Measurements from ENCODE around the gene TBX4.

TBX4 gene

DNA sequence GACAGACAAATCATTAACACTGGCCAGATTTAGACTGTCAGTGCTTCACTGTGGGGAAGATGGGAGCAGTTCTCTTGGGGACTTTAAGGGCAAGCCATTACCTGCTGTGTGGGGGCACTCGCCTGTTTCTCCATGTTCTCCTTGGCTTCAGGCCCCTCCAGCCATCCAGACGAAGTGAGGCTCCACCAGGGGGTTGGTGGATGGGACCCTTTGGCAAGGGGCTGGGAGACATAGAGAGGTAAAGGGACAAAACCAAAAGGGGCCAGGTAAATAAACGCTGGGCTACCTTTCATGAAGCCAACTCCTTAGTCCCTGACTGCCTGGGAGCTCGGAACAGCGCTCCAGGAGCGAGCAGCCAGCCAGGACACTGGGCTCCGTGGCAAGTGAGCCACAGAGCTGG lies 14.0 kb downstream of the TBX4 start:
- no peak for FAIRE-seq
- DNase-seq (ENCODE audit: insufficient read length, low spot score): no peak
- no peak for TF ChIP-seq POLR2A (IDR thresholded peaks at IDR 0.05; ENCODE audit: low read depth, low read length)

DNA sequence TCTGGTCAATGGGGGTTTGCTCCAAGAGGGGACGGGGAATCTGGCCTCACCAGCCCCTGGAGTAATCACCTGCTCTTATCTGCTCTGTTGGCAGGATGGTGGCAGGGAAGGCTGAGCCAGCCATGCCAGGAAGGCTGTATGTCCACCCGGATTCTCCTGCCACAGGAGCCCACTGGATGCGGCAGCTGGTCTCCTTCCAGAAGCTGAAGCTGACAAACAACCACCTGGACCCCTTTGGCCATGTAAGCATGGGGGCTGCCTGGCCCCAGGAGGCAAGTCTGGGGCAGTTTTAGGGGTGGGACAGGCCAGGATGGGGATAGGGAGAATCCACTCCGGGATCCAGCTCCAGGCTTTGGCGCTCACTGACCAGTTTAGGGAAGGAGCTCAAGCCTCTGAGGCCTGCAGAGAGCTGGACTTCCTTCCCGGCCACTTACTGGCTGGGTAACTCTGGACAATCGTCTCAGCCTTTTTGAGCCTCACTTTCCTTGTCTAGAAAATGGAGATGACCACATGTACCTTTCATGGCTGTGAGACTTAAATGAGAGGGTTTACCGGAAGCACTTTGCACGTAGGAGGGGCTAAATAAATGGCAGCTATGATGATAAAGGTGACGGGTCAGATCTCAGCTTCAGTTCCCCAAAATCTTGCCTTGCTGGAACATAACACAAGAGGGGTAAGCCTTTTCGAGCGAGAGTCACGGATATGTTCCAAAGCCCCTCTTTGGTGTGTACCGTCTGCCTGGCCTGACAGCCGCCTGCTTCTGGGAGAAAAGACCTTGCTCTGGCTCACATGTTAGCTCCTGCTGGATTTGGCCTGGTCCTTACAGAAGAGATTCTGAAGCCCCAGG lies 15.4 kb downstream of the TBX4 start:
- peak; percentile 79 for DNase-seq (ENCODE audit: insufficient read length, low spot score)
- FAIRE-seq: no peak
- no peak for TF ChIP-seq POLR2A (IDR thresholded peaks at IDR 0.05; ENCODE audit: low read depth, low read length)

DNA sequence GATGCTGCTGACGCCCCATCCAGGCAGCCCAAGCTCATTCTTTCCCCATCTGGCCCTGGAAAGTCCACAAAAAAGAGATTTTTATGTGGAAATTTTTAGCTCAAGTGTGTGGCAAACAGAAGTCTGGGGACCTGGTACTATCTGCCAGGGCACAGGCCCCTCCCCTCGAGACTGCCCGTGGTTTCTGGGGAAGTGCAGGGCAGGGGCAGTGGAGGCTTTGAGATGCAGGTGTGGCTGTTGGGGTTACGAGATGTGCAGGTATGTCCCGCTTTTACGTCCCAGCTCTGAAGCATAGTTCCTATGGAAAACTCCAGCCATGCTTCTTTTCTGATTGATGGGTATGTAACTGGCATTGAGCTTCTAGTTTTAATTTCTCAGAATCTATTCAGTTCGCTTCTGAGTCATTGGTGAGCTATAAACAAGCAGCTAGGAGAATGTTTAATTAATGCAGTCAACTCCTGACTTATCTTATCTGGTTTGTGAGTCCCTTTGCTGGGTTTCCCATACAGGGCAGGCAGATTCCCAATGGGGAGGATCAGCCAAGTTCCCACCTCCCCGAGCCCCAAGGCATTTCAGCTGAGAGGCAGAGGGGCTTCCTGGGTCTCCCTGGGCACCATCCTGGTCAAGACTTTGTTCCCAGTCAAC lies 16.2 kb downstream of the TBX4 start:
- FAIRE-seq: no peak
- TF ChIP-seq POLR2A (IDR thresholded peaks at IDR 0.05; ENCODE audit: low read depth, low read length): no peak
- no peak for DNase-seq (ENCODE audit: insufficient read length, low spot score)

DNA sequence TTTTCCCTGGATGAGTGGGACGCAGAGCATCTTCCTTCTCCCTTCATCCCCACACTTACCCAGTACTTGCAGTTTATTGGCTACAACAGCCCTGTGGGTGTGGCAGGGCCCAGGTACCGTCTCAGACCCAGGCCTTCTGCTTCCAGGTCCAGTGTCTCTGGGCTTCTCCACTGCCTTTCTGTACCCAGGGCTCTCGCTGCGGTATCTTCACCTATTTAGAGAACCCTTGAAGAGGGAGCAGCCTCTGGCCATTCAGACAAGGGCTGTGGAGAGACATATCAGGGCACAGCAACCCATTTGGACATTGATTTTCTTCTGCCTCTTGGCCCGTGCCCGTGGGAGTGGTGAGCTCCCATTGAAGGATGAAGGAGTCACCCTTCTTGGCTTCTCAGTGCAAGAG lies 17.3 kb downstream of the TBX4 start:
- DNase-seq (ENCODE audit: insufficient read length, low spot score) (no peak), FAIRE-seq (no peak)
- TF ChIP-seq POLR2A (IDR thresholded peaks at IDR 0.05; ENCODE audit: low read depth, low read length): no peak

DNA sequence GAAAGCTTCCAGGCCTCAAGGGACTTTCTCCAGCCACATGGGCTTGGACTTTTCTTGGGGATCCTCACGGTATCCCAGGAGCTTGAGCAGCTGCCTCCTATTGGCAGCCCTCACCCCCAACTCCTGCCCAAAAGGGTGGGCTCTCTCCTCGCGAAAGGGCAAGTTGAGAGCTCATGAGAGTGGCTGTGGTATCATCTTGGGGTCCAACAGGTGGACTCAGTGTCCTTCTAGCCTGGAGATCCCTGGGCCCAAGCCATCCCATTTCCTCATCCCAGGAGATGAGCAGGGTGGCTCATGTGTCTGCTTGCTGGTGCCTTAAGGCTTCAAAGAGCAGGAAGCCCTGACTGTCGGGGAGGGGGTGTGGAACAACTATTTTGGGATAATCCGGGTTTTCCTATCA lies 17.7 kb downstream of the TBX4 start:
- FAIRE-seq (no peak), DNase-seq (ENCODE audit: insufficient read length, low spot score) (no peak)
- no peak for TF ChIP-seq POLR2A (IDR thresholded peaks at IDR 0.05; ENCODE audit: low read depth, low read length)

DNA sequence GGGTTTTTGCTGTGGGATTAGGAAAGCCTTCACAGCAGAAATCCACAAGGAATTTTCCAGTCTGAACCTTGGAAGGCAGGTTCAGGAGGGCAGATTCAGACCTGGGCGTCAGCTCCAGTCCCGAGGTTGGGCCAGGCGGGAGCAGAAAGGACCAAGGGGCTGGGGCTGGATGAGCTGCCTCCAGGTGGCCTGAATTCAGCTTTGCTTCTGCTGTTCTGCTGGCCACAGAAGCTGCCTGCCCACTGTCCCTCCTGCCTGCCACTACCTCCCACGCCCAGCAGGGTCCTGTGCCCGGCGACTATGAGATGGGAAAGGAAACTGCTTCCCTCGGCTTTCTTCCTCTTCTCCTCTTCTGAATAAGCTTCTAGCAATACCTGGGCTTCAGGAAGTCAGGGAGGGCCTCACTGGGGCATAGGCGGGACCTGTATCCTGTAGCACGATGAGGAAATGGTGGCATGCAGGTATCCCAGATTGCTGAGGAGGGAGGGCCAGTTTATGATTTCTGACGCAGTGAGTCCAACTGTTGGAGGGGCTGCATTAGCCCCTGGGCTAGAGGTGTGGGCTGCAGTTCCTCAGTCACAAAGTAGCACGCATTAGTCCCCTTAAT lies 18.4 kb downstream of the TBX4 start:
- no peak for TF ChIP-seq POLR2A (IDR thresholded peaks at IDR 0.05; ENCODE audit: low read depth, low read length)
- DNase-seq (ENCODE audit: insufficient read length, low spot score) (no peak), FAIRE-seq (no peak)

DNA sequence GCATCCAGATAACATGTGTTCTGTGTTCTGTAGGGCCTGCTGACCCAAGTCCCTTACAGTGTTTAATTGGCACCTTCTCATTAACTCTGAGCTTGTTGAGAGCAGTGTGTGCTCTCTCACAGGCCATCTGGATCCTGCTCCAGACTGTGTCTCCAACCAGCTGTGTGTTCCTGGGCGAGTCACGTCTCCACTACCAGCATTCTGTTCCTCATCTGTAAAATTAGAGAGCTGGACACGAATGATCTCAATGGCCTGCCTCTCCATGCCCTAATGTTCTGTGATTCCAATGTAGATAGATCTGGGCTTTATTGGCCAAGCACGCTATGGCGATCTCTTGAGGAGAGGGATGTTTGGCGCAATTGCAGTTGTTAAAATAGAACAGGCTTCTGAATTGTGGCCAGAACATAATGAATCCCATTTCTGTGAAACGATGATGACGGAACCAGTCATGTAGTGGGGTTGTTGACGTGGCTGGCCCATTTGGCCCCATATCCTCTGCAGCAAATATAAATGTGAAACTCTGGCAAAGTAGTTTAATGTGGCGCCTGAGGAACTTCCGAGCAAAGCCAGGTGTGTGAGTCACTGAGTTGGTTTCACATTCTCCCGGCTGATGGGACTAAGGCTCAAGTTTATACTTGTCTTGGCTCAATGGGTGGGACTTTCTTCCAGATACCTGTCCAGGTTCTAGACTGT lies 22.2 kb downstream of the TBX4 start:
- DNase-seq (ENCODE audit: insufficient read length, low spot score) (no peak), FAIRE-seq (no peak)
- no peak for TF ChIP-seq POLR2A (IDR thresholded peaks at IDR 0.05; ENCODE audit: low read depth, low read length)

DNA sequence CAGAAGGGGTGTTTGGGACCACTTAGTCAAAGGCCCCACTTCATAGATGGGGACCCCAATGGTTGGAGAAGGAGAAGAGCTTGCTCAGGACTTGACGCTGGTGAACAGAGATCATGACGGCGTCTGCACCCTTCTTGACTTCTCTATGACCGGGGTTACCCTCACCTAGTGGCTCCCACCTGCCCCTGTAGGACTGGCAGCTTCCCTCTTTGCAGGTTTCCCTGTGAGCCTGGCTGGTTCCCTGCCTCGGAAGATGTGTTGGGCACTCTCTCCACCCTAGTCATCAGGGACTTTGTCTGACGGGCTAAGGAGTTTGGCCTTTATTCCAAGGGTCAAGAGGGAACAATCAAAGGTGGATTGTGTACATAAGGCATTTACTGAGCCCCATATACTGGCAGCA lies 22.7 kb downstream of the TBX4 start:
- DNase-seq (ENCODE audit: insufficient read length, low spot score) (no peak), FAIRE-seq (no peak)
- no peak for TF ChIP-seq POLR2A (IDR thresholded peaks at IDR 0.05; ENCODE audit: low read depth, low read length)

DNA sequence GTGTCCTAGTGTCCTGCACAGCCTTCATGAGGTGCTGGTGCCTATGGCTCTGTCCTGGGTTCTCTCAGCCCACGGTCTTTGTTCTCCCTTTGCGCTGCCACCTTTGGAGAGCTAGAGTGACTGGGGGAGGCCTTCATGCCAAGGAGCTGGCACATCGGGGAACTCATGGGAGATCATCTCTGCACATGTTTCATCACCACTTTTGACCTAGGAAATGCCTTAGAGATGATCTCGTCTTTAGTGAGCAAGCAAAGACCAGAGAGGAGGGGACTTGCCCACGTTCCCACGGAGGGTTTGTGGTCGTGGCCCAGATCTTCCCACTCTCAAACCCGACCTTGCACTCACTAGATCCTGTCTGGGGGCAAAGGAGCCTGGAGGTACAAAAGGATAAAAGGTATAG lies 23.5 kb downstream of the TBX4 start:
- DNase-seq (ENCODE audit: insufficient read length, low spot score) (no peak), FAIRE-seq (no peak)
- no peak for TF ChIP-seq POLR2A (IDR thresholded peaks at IDR 0.05; ENCODE audit: low read depth, low read length)

DNA sequence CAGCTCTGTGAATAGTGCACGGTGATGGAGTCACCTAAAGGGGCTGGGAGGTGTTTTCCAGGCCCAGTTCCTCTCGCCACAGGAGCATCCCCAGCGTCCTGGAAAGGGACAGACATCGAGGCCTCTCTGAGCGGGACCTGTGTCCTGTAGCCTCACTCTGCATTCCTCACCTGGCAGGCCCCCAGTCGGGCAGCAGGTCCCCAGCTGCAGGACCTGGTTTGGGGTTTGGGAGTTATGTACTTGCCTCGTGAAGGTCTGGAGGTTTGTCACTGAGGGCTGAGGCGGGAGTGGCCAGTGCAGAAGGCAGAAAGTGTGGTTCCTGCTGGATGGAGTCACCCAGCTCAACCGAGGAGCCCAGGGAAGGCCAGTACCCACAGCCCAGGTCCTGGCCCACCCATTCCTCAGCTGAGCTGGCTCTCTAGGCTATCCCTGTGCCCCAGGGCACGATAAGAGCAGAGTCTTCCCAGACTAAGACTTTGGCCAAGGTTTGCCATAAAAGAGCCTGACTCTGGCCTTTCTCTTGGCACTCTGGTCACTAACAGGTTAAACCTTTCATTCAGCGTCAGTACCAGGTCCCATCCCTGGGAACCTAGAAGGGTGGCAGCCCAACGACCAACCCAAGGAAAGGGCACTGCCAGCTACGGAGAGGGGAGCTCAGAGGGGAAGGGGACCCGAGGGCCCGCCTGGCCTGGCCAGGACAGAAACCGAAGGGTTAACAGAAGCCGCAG lies 24.4 kb downstream of the TBX4 start:
- no peak for FAIRE-seq

DNA sequence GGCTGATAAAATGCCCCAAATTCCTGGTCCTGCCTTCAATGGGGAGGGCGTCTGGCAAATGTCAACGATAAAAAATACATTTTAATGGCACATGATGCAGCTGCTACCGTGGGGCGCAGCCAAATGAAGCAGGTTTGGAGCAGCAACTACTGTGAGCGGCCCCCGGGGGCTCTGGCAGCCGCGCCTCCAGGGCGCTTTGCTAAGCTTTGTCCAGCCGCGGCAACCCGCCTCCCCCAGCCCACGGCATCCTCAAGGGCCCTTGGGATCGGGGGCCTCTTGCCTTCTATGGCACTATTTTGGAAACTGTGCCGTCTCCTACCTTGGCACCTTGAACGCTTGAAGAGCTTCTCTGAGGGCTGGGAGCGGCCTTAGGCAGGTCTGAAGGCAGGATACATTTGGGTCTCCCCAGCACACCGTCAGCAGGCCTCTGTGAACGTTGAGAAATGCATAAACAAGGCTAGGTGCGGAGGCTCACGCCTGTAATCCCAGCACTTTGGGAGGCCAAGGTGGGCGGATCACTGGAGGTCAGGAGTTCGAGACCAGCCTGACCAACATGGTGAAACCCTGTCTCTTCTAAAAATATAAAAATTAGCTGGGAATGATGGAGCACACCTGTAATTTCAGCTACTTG lies 25.1 kb downstream of the TBX4 start:
- TF ChIP-seq POLR2A (IDR thresholded peaks at IDR 0.05; ENCODE audit: low read depth, low read length): no peak
- no peak for FAIRE-seq
- DNase-seq (ENCODE audit: insufficient read length, low spot score): no peak

More for the DNA sequence above, 24.4 kb downstream of the TBX4 start:
- no peak for DNase-seq (ENCODE audit: insufficient read length, low spot score)
- TF ChIP-seq POLR2A (IDR thresholded peaks at IDR 0.05; ENCODE audit: low read depth, low read length): no peak

DNA sequence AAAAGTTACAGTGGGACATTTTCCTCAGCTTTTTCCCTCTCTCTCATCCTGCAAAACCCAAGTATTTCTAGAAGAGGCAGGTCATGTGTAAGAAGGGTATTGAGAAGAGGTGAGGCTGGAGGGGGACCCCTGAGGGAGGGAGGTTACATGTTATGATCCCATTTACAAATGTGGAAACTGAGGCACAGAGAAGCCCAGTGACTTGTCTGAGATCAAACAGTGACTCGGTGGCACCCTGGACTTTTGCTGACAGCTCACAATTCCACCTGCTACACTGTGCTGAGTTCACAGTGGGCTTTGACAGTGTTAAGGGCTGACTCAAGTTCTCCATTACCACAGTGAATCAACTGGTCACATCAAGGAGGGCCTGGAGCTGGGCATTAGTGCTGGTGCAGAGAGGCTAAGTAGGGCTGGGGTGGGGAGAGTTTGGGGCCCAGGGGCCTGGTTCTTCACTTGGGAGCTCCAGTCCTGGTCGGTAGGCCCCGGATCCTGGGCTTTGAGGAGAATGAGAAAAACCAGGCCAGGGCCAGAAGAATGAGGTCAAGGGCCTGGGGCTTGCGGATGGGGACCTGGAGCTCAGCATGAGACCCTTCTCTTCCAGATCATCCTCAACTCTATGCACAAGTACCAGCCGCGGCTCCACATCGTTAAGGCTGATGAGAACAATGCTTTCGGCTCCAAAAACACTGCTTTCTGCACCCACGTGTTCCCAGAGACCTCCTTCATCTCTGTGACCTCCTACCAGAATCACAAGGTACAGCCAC lies 26.0 kb downstream of the TBX4 start:
- DNase-seq (ENCODE audit: insufficient read length, low spot score): no peak
- TF ChIP-seq POLR2A (IDR thresholded peaks at IDR 0.05; ENCODE audit: low read depth, low read length): no peak
- FAIRE-seq: no peak
